A673 (cell line): ENCODE data around the gene FOXG1. TPM values are rescaled to one million over a fixed set of nuclear protein-coding genes. Genes with fewer than 3 reads are reported as not detected.

ENCODE experiments used
- BruUV-seq: library from RNA; stranded (reverse); fragments of 400-500 nt; replicated peaks from 2 replicates; lab custom pipeline; 2021; lab: Mats Ljungman, UMichigan
- CTCF ChIA-PET: fragments of 300-600 bp; sonication (Branson Sonifier 250); formaldehyde crosslinking; loops from one replicate; lab custom pipeline; 2022; ENCODE audit warnings: antibody characterized with exemption; lab: Charles Lee
- POLR2A ChIA-PET: fragments of 300-600 bp; sonication (Branson Sonifier 250); formaldehyde crosslinking; loops from one replicate; lab custom pipeline; 2022; ENCODE audit warnings: antibody characterized with exemption; ENCODE audit not compliant: low non-redundant PET; lab: Charles Lee
- DNase-seq: peaks from one replicate; pipeline ENCODE4 v3.0.0-alpha.2; 2015; ENCODE audit warnings: low spot score
- H3K27ac ChIP-seq: fragments of 200-600 bp; sonication (generic); 2 replicates; pipeline ENCODE4 v1.5.1; 2016; ENCODE audit warnings: mixed run types, low read depth, mild to moderate bottlenecking, mixed read lengths, antibody characterized with exemption, low read length; ENCODE audit not compliant: poor library complexity, severe bottlenecking
- H3K27me3 ChIP-seq: fragments of 200-600 bp; sonication (generic); replicated peaks from 2 replicates; pipeline ENCODE4 v1.6.1; 2017; ENCODE audit warnings: mixed run types, low read depth, mild to moderate bottlenecking, mixed read lengths, antibody characterized with exemption, low read length; ENCODE audit not compliant: insufficient read depth, poor library complexity
- H3K36me3 ChIP-seq: fragments of 200-600 bp; sonication (generic); 2 replicates; pipeline ENCODE4 v1.6.1; 2016; ENCODE audit warnings: mixed run types, mild to moderate bottlenecking, mixed read lengths, antibody characterized with exemption, low read length; ENCODE audit not compliant: insufficient read depth, poor library complexity, severe bottlenecking
- H3K4me1 ChIP-seq: fragments of 200-600 bp; sonication (generic); 2 replicates; pipeline ENCODE4 v1.6.1; 2017; ENCODE audit warnings: mixed run types, mild to moderate bottlenecking, mixed read lengths, antibody characterized with exemption, low read length; ENCODE audit not compliant: insufficient read depth, poor library complexity, severe bottlenecking
- H3K4me3 ChIP-seq: fragments of 200-600 bp; sonication (generic); 2 replicates; pipeline ENCODE4 v1.5.1; 2016; ENCODE audit warnings: low read depth, mixed run types, mild to moderate bottlenecking, mixed read lengths, low read length; ENCODE audit not compliant: poor library complexity, severe bottlenecking
- H3K9me3 ChIP-seq: fragments of 200-600 bp; sonication (generic); 2 replicates; pipeline ENCODE4 v1.6.1; 2016; ENCODE audit warnings: mixed run types, low read depth, mild to moderate bottlenecking, mixed read lengths, antibody characterized with exemption, low read length; ENCODE audit not compliant: poor library complexity, severe bottlenecking
- CTCF ChIP-seq: fragments of 300-800, 200-600 bp; sonication (generic); conservative IDR thresholded peaks from 2 replicates; pipeline ENCODE4 v1.5.1; 2017; ENCODE audit warnings: low read depth, mild to moderate bottlenecking, antibody characterized with exemption, low read length, moderate library complexity, mixed read lengths
- EZH2 ChIP-seq: fragments of 200-600 bp; sonication (generic); IDR thresholded peaks from 2 replicates; pipeline ENCODE4 v1.6.1; 2017; ENCODE audit warnings: borderline replicate concordance, low read depth, mild to moderate bottlenecking, mixed read lengths, antibody characterized with exemption, low read length; ENCODE audit not compliant: poor library complexity, severe bottlenecking
- intact Hi-C: fragments of 100-400 bp; cut with micrococcal nuclease; formaldehyde crosslinking; loops from one replicate; pipeline ENCODE4 v1.10.0; 2022; ENCODE audit not compliant: unreplicated experiment
- total RNA-seq: library from RNA; stranded (reverse); gene quantifications from 2 replicates; pipeline ENCODE4 v1.2.3, GENCODE V29; 2021

The FOXG1 gene
- total RNA-seq, 1 experiment from 2014 or later = not detected

GRCh38 chr14:28773861-28774691 is 7.5 kb downstream of the FOXG1 start:
- TF ChIP-seq EZH2 (no peak), CTCF (peak; percentile 65)
- Histone ChIP-seq H3K27me3 (peaks cover 100% of the 10 kb centered on the region), H3K4me3 (no peak overlapping the region), H3K27ac (no peak overlapping the region), H3K9me3 (no peaks in the 10 kb centered on the region), H3K36me3 (no peaks in the 10 kb centered on the region), H3K4me1 (no peaks in the 10 kb centered on the region)
- POLR2A ChIA-PET = no interaction called here
- intact Hi-C loops = loop anchor here (5.0 to 10.0 kb wide), 2 partner anchors 241 to 448 kb away; no protein-coding TSS in a partner anchor
- BruUV-seq = no TSS peak
- CTCF ChIA-PET = interaction anchor here (1.1 to 1.3 kb wide), 4 partner anchors 10 to 763 kb away, joined by 3 to 4 read pairs (median 4); no protein-coding TSS in a partner anchor
- DNase-seq = peak; percentile 64

GRCh38 chr14:28774764-28775735 is 8.5 kb downstream of the FOXG1 start:
- TF ChIP-seq CTCF (no peak), EZH2 (no peak)
- Histone ChIP-seq H3K36me3 (no peaks in the 10 kb centered on the region), H3K27me3 (peaks cover 100% of the 10 kb centered on the region), H3K4me3 (no peak overlapping the region), H3K27ac (no peak overlapping the region), H3K9me3 (no peaks in the 10 kb centered on the region), H3K4me1 (no peaks in the 10 kb centered on the region)
- DNase-seq = no peak
- BruUV-seq = no TSS peak
- intact Hi-C loops = loop anchor here (5.0 to 10.0 kb wide), 2 partner anchors 240 to 447 kb away; no protein-coding TSS in a partner anchor
- ChIA-PET POLR2A (no interaction called here), CTCF (interaction anchor here (1.1 to 1.3 kb wide), 3 partner anchors 9 to 762 kb away, joined by 3 to 4 read pairs (median 4); no protein-coding TSS in a partner anchor)

- H3K27ac ChIP-seq = no peak overlapping the region
- H3K36me3 ChIP-seq = no peaks in the 10 kb centered on the region
- ChIA-PET POLR2A (no interaction called here), CTCF (no interaction called here)
- no peak for DNase-seq
- peaks cover 100% of the 10 kb centered on the region for H3K27me3 ChIP-seq
- BruUV-seq = no TSS peak
- no peaks in the 10 kb centered on the region for H3K4me1 ChIP-seq
- intact Hi-C loops = loop anchor here (10.0 kb wide), 1 partner anchor 238 kb away; no protein-coding TSS in a partner anchor
- no peak for TF ChIP-seq CTCF
- TF ChIP-seq EZH2 = no peak
- no peaks in the 10 kb centered on the region for H3K9me3 ChIP-seq
- no peak overlapping the region for H3K4me3 ChIP-seq
Measured at GRCh38 chr14:28776482-28777266, 10.1 kb downstream of the FOXG1 start.
